ENCODE data around the gene PRKD1.
"Not testable (repeated sequence)": the region's sequence is repeated elsewhere in the genome, so short reads cannot be mapped to it uniquely, and the experiment has no call there.

PRKD1 gene

GRCh38 chr14:29743531-29743930, 184.1 kb downstream of the PRKD1 start:
- peak in 5 of 56 donors; percentile 5 to 20 (median 17) for DNase-seq

- DNase-seq: no peak
These were observed 185.7 kb downstream of the PRKD1 start for GRCh38 chr14:29741909-29742401.

GRCh38 chr14:29740491-29740890, 187.2 kb downstream of the PRKD1 start:
- no peak for DNase-seq

GRCh38 chr14:29738950-29739349, 188.7 kb downstream of the PRKD1 start:
- no peak for DNase-seq

GRCh38 chr14:29738056-29738455, 189.6 kb downstream of the PRKD1 start:
- DNase-seq: no peak

- DNase-seq: no peak
These were observed 192.2 kb downstream of the PRKD1 start for GRCh38 chr14:29735459-29735858.

- DNase-seq: no peak
These were observed 192.9 kb downstream of the PRKD1 start for GRCh38 chr14:29734732-29735131.

GRCh38 chr14:29726560-29727331, 200.9 kb downstream of the PRKD1 start:
- DNase-seq: not testable (repeated sequence)

GRCh38 chr14:29724991-29725390, 202.7 kb downstream of the PRKD1 start:
- DNase-seq: no peak

- no peak for DNase-seq
These were observed 204.8 kb downstream of the PRKD1 start for GRCh38 chr14:29722831-29723230.

- DNase-seq: no peak
These were observed 206.1 kb downstream of the PRKD1 start for GRCh38 chr14:29721586-29721985.

GRCh38 chr14:29717901-29718300, 209.7 kb downstream of the PRKD1 start:
- DNase-seq: no peak

GRCh38 chr14:29716150-29716549, 211.5 kb downstream of the PRKD1 start:
- DNase-seq: no peak

- no peak for DNase-seq
These were observed 215.0 kb downstream of the PRKD1 start for GRCh38 chr14:29712601-29713000.

GRCh38 chr14:29710015-29710414, 217.6 kb downstream of the PRKD1 start:
- peak in 1 of 56 donors; percentile 0 for DNase-seq

- DNase-seq: no peak
These were observed 218.2 kb downstream of the PRKD1 start for GRCh38 chr14:29709490-29709889.

- no peak for DNase-seq
These were observed 220.9 kb downstream of the PRKD1 start for GRCh38 chr14:29706700-29707099.

- no peak for DNase-seq
These were observed 221.8 kb downstream of the PRKD1 start for GRCh38 chr14:29705801-29706200.

- DNase-seq: not testable (repeated sequence)
These were observed 238.1 kb downstream of the PRKD1 start for GRCh38 chr14:29689597-29689996.

- DNase-seq: no peak
These were observed 239.8 kb downstream of the PRKD1 start for GRCh38 chr14:29687866-29688265.

GRCh38 chr14:29687071-29687765, 240.4 kb downstream of the PRKD1 start:
- DNase-seq: no peak

- no peak for DNase-seq
These were observed 242.7 kb downstream of the PRKD1 start for GRCh38 chr14:29684926-29685325.

- no peak for DNase-seq
These were observed 244.9 kb downstream of the PRKD1 start for GRCh38 chr14:29682789-29683188.

Data from nucleus accumbens (tissue), 56 donors.